HepG2 (cell line): ENCODE measurements around the gene FUCA1. TPM values are rescaled to one million over a fixed set of nuclear protein-coding genes. Genes with fewer than 3 reads are reported as not detected.

Experiments
- ATAC-seq: fragments of 200-7000 bp; cut with Tn5 transposase; 3 replicates; pipeline ENCODE4 v1.9.1; 2020; ENCODE audit warnings: mild to moderate bottlenecking, moderate library complexity
- BruUV-seq: library from RNA; stranded (reverse); fragments of 400-500 nt; replicated peaks from 2 replicates; lab custom pipeline; 2021; lab: Mats Ljungman, UMichigan
- CTCF ChIA-PET: fragments of 300-600 bp; formaldehyde crosslinking; extraction: SDS; loops from one replicate; lab custom pipeline; 2021; ENCODE audit warnings: low total read pairs, inconsistent platforms, low intra/inter-chr PET ratio; lab: Yijun Ruan, JAX
- POLR2A ChIA-PET: fragments of 350-600 bp; sonication (Branson Sonifier 250); formaldehyde crosslinking; loops from one replicate; lab custom pipeline; 2020; ENCODE audit warnings: antibody characterized with exemption, inconsistent platforms; lab: Yijun Ruan, JAX
- DNase-seq: peaks from one replicate; pipeline ENCODE4 v3.0.0-alpha.2; 2015; ENCODE audit warnings: low spot score
- FAIRE-seq: peaks from 3 replicates; lab custom pipeline; 2011; peaks lifted over from hg19 to GRCh38; lab: Jason Lieb, UNC
- H2AFZ ChIP-seq: one replicate; pipeline ENCODE4 v1.6.1; 2011; ENCODE audit warnings: low read length, inconsistent platforms
- H3K27ac ChIP-seq: fragments of 300-600 bp; 3 replicates; pipeline ENCODE4 v1.8.0; 2011; ENCODE audit warnings: mixed run types, mild to moderate bottlenecking, mixed read lengths, low read length, inconsistent platforms; ENCODE audit not compliant: insufficient read depth; ENCODE audit errors: extremely low read length
- H3K27me3 ChIP-seq, 2 experiments: fragments of 200-600 bp in 1 of 2; 2 replicates in 1 of 2; 3 replicates in 1 of 2; pipeline versions ENCODE4 v1.6.0 to v1.8.0; 2011; ENCODE audit warnings: low read length in 2 of 2, mild to moderate bottlenecking in 2 of 2, moderate library complexity in 2 of 2, inconsistent platforms in 1 of 2; ENCODE audit not compliant: insufficient read depth in 2 of 2, control insufficient read depth in 1 of 2
- H3K36me3 ChIP-seq, 2 experiments: fragments of 200-600 bp in 1 of 2; replicated peaks in 1 of 2; 2 replicates in 1 of 2; 3 replicates in 1 of 2; pipeline versions ENCODE4 v1.5.1 to v1.8.0; 2011; ENCODE audit warnings: low read length in 2 of 2, inconsistent platforms in 1 of 2; ENCODE audit not compliant: insufficient read depth in 2 of 2, control insufficient read depth in 1 of 2
- H3K4me1 ChIP-seq: 2 replicates; pipeline ENCODE4 v1.5.1; 2012; ENCODE audit warnings: low read length, inconsistent platforms; ENCODE audit not compliant: insufficient read depth
- H3K4me2 ChIP-seq: 2 replicates; pipeline ENCODE4 v1.6.0; 2011; ENCODE audit warnings: low read depth, low read length, inconsistent platforms
- H3K4me3 ChIP-seq, 3 experiments: fragments of 200-600 bp in 1 of 3; sonication (generic), shearing (Covaris generic) in 1 of 3; replicated peaks in 1 of 3; 2 replicates each; pipeline ENCODE4 v1.5.1; 2011 to 2016; ENCODE audit warnings: low read length in 3 of 3, inconsistent platforms in 2 of 3, low read depth in 2 of 3, mild to moderate bottlenecking in 2 of 3, control low read depth in 1 of 3, mixed read lengths in 1 of 3; ENCODE audit not compliant: insufficient read depth in 1 of 3
- H3K79me2 ChIP-seq: one replicate; pipeline ENCODE4 v1.6.1; 2011; ENCODE audit warnings: low read length, inconsistent platforms; ENCODE audit not compliant: insufficient read depth
- H3K9ac ChIP-seq: 2 replicates; pipeline ENCODE4 v1.6.0; 2011; ENCODE audit warnings: mild to moderate bottlenecking, low read depth, low read length, inconsistent platforms; ENCODE audit not compliant: insufficient read depth
- H3K9me3 ChIP-seq: 2 replicates; pipeline ENCODE4 v1.5.1; 2012; ENCODE audit warnings: mild to moderate bottlenecking, low read length
- H4K20me1 ChIP-seq: 2 replicates; pipeline ENCODE4 v1.6.0; 2011; ENCODE audit warnings: inconsistent platforms, mild to moderate bottlenecking, low read length, moderate library complexity; ENCODE audit not compliant: insufficient read depth
- CSRNP1 ChIP-seq: sonication (generic); formaldehyde crosslinking; IDR thresholded peaks from 2 replicates; pipeline ENCODE4 v1.8.1; 2023; ENCODE audit warnings: mild to moderate bottlenecking, missing genetic modification reagents
- ETV5 ChIP-seq: IDR thresholded peaks from 2 replicates; pipeline ENCODE4 v1.6.1; 2018; ENCODE audit warnings: missing biosample characterization, missing genetic modification reagents, inconsistent platforms, borderline replicate concordance
- FLYWCH1 ChIP-seq: sonication (generic); formaldehyde crosslinking; IDR thresholded peaks from 2 replicates; pipeline ENCODE4 v1.8.1; 2023; ENCODE audit warnings: mild to moderate bottlenecking, missing genetic modification reagents
- HDAC1 ChIP-seq: sonication (generic); formaldehyde crosslinking; IDR thresholded peaks from 2 replicates; pipeline ENCODE4 v1.5.1; 2020; ENCODE audit warnings: mild to moderate bottlenecking, missing genetic modification reagents
- PAWR ChIP-seq: sonication (generic); formaldehyde crosslinking; IDR thresholded peaks from 2 replicates; pipeline ENCODE4 v1.4.0; 2020; ENCODE audit warnings: missing genetic modification reagents, mild to moderate bottlenecking, borderline replicate concordance
- POLR2A ChIP-seq, 2 experiments: IDR thresholded peaks; 2 replicates each; pipeline ENCODE4 v1.6.1; 2011; ENCODE audit warnings: low read depth in 2 of 2, low read length in 2 of 2, mild to moderate bottlenecking in 1 of 2, moderate library complexity in 1 of 2; ENCODE audit not compliant: insufficient read depth in 1 of 2
- RXRA ChIP-seq: sonication (generic); formaldehyde crosslinking; IDR thresholded peaks from 2 replicates; pipeline ENCODE4 v1.5.1; 2020; ENCODE audit warnings: missing genetic modification reagents
- ZFP37 ChIP-seq: sonication (generic); formaldehyde crosslinking; IDR thresholded peaks from 2 replicates; pipeline ENCODE4 v1.4.0; 2020; ENCODE audit warnings: missing genetic modification reagents, borderline replicate concordance
- ZFP91 ChIP-seq: sonication (generic); formaldehyde crosslinking; IDR thresholded peaks from 2 replicates; pipeline ENCODE4 v1.9.0; 2022; ENCODE audit warnings: missing genetic modification reagents, mild to moderate bottlenecking, borderline replicate concordance
- ZNF550 ChIP-seq: sonication (generic); formaldehyde crosslinking; IDR thresholded peaks from 2 replicates; pipeline ENCODE4 v1.4.0; 2020; ENCODE audit warnings: mild to moderate bottlenecking, missing genetic modification reagents, borderline replicate concordance
- WGBS: methylation state at CpG from one replicate; pipeline ENCODE4 v1.1.6; 2017; ENCODE audit warnings: low lambda C conversion rate; 5-methylcytosine and 5-hydroxymethylcytosine counted together
- in situ Hi-C: cut with HindIII; loops from 2 replicates; pipeline ENCODE4 v1.10.0; 2017; ENCODE audit warnings: low pct_unique_long_range_greater_than_20kb; ENCODE audit not compliant: extremely low pct_ligation_motif_present
- intact Hi-C: fragments of 100-400 bp; cut with micrococcal nuclease; formaldehyde crosslinking; loops from one replicate; pipeline ENCODE4 v1.10.0; 2022; ENCODE audit not compliant: unreplicated experiment
- polyA plus RNA-seq, 8 experiments: library from polyadenylated mRNA; depleted of rRNA in 3 of 8; stranded (reverse) in 7 of 8; unstranded in 1 of 8; fragments of >200 nt; fragmentation: Illumina TruSeq in 4 of 8; extraction: Trizol in 4 of 8; gene quantifications; 2 replicates each; pipeline versions ENCODE4 v1.2.1 to v1.2.3, GENCODE V29; 2011 to 2016; ENCODE audit warnings: low read depth in 4 of 8, missing spikeins in 1 of 8, mixed read lengths in 1 of 8; ENCODE audit not compliant: insufficient read depth in 1 of 8
- total RNA-seq, 5 experiments: library from RNA; depleted of rRNA; stranded (reverse); fragments of >200 nt; fragmentation: Illumina TruSeq; extraction: Trizol; gene quantifications; 2 replicates each; pipeline ENCODE4 v1.2.3, GENCODE V29; 2016; ENCODE audit warnings: low read depth in 1 of 5
- TF ChIP-seq, protein P1 (sequence below): sonication (generic); formaldehyde crosslinking; IDR thresholded peaks from 2 replicates; pipeline ENCODE4 v1.4.0; 2020; ENCODE audit warnings: missing genetic modification reagents
- TF ChIP-seq, protein P2 (sequence below): sonication (generic); formaldehyde crosslinking; IDR thresholded peaks from 2 replicates; pipeline ENCODE4 v1.9.0; 2021; ENCODE audit warnings: missing genetic modification reagents, borderline replicate concordance
- TF ChIP-seq, protein P3 (sequence below): sonication (generic); formaldehyde crosslinking; IDR thresholded peaks from 2 replicates; pipeline ENCODE4 v1.8.1; 2022; ENCODE audit warnings: mild to moderate bottlenecking, missing genetic modification reagents
- TF ChIP-seq, protein P4 (sequence below): sonication (generic); formaldehyde crosslinking; IDR thresholded peaks from 2 replicates; pipeline ENCODE4 v1.8.0; 2022; ENCODE audit warnings: mild to moderate bottlenecking, missing genetic modification reagents, borderline replicate concordance

The FUCA1 gene
- total and polyA plus RNA-seq, 2 of the 13 experiments (the other 11 are each of a cell fraction or from before 2014, with no cell fraction given), result 32.7 to 33.6 TPM

DNA sequence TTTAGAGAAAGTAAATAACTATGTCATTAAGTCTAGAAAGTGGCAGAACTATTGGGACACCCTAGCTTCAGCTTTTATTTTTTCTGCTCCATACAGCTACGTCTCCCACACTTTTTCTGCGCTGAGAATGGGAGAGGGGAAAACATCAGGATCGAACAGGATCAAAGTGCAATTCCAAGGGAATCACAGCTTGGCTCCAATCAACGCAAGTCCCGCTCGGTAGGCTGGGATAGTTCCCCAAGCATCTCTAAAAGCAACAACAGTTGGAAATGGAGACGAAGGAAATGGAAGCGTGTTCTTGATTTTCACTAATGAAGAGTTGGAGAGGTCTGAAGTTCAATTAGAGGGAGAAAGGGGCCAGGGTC is 43.4 kb downstream of the FUCA1 start (continued):
- TF ChIP-seq, protein P1, sequence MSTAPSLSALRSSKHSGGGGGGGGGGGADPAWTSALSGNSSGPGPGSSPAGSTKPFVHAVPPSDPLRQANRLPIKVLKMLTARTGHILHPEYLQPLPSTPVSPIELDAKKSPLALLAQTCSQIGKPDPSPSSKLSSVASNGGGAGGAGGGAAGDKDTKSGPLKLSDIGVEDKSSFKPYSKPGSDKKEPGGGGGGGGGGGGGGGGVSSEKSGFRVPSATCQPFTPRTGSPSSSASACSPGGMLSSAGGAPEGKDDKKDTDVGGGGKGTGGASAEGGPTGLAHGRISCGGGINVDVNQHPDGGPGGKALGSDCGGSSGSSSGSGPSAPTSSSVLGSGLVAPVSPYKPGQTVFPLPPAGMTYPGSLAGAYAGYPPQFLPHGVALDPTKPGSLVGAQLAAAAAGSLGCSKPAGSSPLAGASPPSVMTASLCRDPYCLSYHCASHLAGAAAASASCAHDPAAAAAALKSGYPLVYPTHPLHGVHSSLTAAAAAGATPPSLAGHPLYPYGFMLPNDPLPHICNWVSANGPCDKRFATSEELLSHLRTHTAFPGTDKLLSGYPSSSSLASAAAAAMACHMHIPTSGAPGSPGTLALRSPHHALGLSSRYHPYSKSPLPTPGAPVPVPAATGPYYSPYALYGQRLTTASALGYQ (CRISPR knock-in tag), result no peak
- no peak for TF ChIP-seq ZFP91
- TF ChIP-seq ZFP37, result no peak
- TF ChIP-seq RXRA (CRISPR knock-in tag), result no peak
- TF ChIP-seq ETV5 (CRISPR knock-in tag), result no peak
- no peak for TF ChIP-seq HDAC1
- no peak for TF ChIP-seq ZNF550 (CRISPR knock-in tag)
- TF ChIP-seq, protein P2, sequence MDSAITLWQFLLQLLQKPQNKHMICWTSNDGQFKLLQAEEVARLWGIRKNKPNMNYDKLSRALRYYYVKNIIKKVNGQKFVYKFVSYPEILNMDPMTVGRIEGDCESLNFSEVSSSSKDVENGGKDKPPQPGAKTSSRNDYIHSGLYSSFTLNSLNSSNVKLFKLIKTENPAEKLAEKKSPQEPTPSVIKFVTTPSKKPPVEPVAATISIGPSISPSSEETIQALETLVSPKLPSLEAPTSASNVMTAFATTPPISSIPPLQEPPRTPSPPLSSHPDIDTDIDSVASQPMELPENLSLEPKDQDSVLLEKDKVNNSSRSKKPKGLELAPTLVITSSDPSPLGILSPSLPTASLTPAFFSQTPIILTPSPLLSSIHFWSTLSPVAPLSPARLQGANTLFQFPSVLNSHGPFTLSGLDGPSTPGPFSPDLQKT (CRISPR knock-in tag), result no peak

DNA sequence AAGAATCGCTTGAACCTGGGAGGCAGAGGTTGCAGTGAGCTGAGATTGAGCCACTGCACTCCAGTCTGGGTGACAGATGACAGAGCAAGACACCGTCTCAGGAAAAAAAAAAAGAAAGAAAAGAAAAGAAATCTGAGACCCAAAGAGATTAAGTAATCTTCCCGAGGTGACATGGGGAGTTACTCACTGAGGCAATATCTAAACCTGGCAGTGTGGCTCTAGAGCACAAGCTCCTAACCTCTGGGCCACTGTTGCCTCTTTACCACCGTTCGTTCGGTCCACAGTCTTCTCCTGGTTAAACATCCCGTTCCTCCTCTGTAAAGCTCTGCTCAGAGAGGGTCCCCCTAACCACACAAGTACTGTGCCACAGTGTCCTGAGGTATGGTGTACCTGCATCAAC is 44.3 kb downstream of the FUCA1 start:
- intact Hi-C loops, result no loop called here
- no peak for FAIRE-seq
- Histone ChIP-seq H3K9me3 (no peaks in the 10 kb centered on the region), H3K4me3 (peak overlapping the region; percentile 90 to 100 (median 99); a peak in 5 of 6 replicates), H3K4me2 (peak overlapping the region; percentile 89), H2AFZ (no peak overlapping the region), H3K27ac (peak overlapping the region; percentile 99), H3K36me3 (no peaks in the 10 kb centered on the region), H4K20me1 (no peaks in the 10 kb centered on the region), H3K79me2 (peaks cover 14% of the 10 kb centered on the region), H3K27me3 (no peaks in the 10 kb centered on the region; a peak in 1 of 5 replicates), H3K9ac (peak overlapping the region; percentile 100; the same call in 1 of the 2 replicates), H3K4me1 (peaks cover 22% of the 10 kb centered on the region)
- ChIA-PET CTCF (no interaction called here), POLR2A (interaction anchor here (1.0 to 5.2 kb wide), 8 partner anchors 9 to 366 kb away, joined by 3 to 71 read pairs (median 4); partner anchors contain the start of genes ELOA, GALE and PITHD1)
- 77% methylated on average over 7 of the region's 7 CpGs for WGBS
- BruUV-seq, result no TSS peak
- no peak for ATAC-seq
- DNase-seq, result no peak
- in situ Hi-C loops, result no loop called here
- TF ChIP-seq, protein P3, sequence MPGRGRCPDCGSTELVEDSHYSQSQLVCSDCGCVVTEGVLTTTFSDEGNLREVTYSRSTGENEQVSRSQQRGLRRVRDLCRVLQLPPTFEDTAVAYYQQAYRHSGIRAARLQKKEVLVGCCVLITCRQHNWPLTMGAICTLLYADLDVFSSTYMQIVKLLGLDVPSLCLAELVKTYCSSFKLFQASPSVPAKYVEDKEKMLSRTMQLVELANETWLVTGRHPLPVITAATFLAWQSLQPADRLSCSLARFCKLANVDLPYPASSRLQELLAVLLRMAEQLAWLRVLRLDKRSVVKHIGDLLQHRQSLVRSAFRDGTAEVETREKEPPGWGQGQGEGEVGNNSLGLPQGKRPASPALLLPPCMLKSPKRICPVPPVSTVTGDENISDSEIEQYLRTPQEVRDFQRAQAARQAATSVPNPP (CRISPR knock-in tag), result no peak
- no peak for TF ChIP-seq FLYWCH1 (CRISPR knock-in tag)
- no peak for TF ChIP-seq CSRNP1 (CRISPR knock-in tag)
- TF ChIP-seq, protein P4, sequence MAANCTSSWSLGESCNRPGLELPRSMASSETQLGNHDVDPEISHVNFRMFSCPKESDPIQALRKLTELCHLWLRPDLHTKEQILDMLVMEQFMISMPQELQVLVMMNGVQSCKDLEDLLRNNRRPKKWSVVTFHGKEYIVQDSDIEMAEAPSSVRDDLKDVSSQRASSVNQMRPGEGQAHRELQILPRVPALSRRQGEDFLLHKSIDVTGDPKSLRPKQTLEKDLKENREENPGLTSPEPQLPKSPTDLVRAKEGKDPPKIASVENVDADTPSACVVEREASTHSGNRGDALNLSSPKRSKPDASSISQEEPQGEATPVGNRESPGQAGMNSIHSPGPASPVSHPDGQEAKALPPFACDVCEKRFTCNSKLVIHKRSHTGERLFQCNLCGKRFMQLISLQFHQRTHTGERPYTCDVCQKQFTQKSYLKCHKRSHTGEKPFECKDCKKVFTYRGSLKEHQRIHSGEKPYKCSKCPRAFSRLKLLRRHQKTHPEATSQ (CRISPR knock-in tag), result no peak
- TF ChIP-seq ETV5 (CRISPR knock-in tag), result no peak
- TF ChIP-seq POLR2A (IDR thresholded peaks at IDR 0.05; ENCODE audit: insufficient read depth in 1 of 2, low read depth in 2 of 2, low read length in 2 of 2), result peak in 1 of 2 experiments; percentile 31; a peak in 1 of 4 replicates
- TF ChIP-seq PAWR, result no peak
